A549 (cell line): ENCODE results near the gene PHOX2A. TPM values are rescaled to one million over a fixed set of nuclear protein-coding genes. Genes with fewer than 3 reads are reported as not detected.

Experiments
- ATAC-seq, 2 experiments: fragments of 200-7000 bp in 1 of 2; fragments of >200 bp in 1 of 2; cut with Nextera tagmentation in 1 of 2; cut with Tn5 transposase in 1 of 2; 3 replicates each; pipeline versions ENCODE4 v1.8.0 to v1.9.1; 2018 to 2020; ENCODE audit warnings: mild to moderate bottlenecking in 1 of 2, moderate library complexity in 1 of 2
- CTCF ChIA-PET: fragments of 300-600 bp; sonication (Branson Sonifier 250); formaldehyde crosslinking; extraction: SDS; loops from one replicate; lab custom pipeline; 2021; ENCODE audit warnings: antibody characterized with exemption, inconsistent platforms; lab: Yijun Ruan, JAX
- POLR2A ChIA-PET: fragments of 350-600 bp; formaldehyde crosslinking; extraction: SDS; loops from one replicate; lab custom pipeline; 2021; ENCODE audit warnings: antibody characterized with exemption, inconsistent platforms; lab: Yijun Ruan, JAX
- DNase-seq, 2 experiments: peaks; one replicate each; pipeline versions ENCODE4 v3.0.0 to v3.0.0-alpha.2; 2011 to 2016; ENCODE audit warnings: low read depth in 1 of 2, low spot score in 1 of 2
- FAIRE-seq: peaks from 2 replicates; lab custom pipeline; 2011; peaks lifted over from hg19 to GRCh38; lab: Jason Lieb, UNC
- H3K27ac ChIP-seq, 2 experiments: fragments of >200 bp; sonication (Bioruptor Twin); formaldehyde crosslinking; 3 replicates each; pipeline ENCODE4 v1.5.1; 2016 to 2017
- H3K4me1 ChIP-seq: fragments of >200 bp; sonication (Bioruptor Twin); formaldehyde crosslinking; 3 replicates; pipeline ENCODE4 v1.6.1; 2016
- H3K4me2 ChIP-seq: fragments of >200 bp; sonication (Bioruptor Twin); formaldehyde crosslinking; 3 replicates; pipeline ENCODE4 v1.6.1; 2016
- H3K4me3 ChIP-seq: fragments of >200 bp; sonication (Bioruptor Twin); formaldehyde crosslinking; 3 replicates; pipeline ENCODE4 v1.5.1; 2016
- H3K9me3 ChIP-seq: fragments of >200 bp; sonication (Bioruptor Twin); formaldehyde crosslinking; 3 replicates; pipeline ENCODE4 v1.6.1; 2016
- BHLHE40 ChIP-seq: IDR thresholded peaks from 2 replicates; pipeline ENCODE4 v1.6.1; 2012; ENCODE audit warnings: low read depth, low read length, inconsistent platforms
- CBX2 ChIP-seq: fragments of 200-600 bp; sonication (generic); IDR thresholded peaks from 2 replicates; pipeline ENCODE4 v1.6.1; 2016; ENCODE audit warnings: low read depth, mild to moderate bottlenecking, borderline replicate concordance
- CHD2 ChIP-seq: fragments of 150-350 bp; IDR thresholded peaks from 2 replicates; pipeline ENCODE4 v1.6.1; 2014; ENCODE audit warnings: low read length; ENCODE audit not compliant: partially characterized antibody
- EHF ChIP-seq: fragments of 250-450 bp; sonication (Bioruptor Pico); IDR thresholded peaks from 2 replicates; pipeline ENCODE4 v1.5.0; 2020; ENCODE audit warnings: mild to moderate bottlenecking
- EHMT2 ChIP-seq: fragments of 200-600 bp; sonication (generic); IDR thresholded peaks from 2 replicates; pipeline ENCODE4 v1.6.1; 2016; ENCODE audit warnings: antibody characterized with exemption, low read depth, mild to moderate bottlenecking, moderate library complexity
- FOSB ChIP-seq: fragments of 250-450 bp; sonication (Bioruptor Pico); IDR thresholded peaks from 2 replicates; pipeline ENCODE4 v1.5.0; 2020; ENCODE audit warnings: mild to moderate bottlenecking, moderate library complexity
- GATA3 ChIP-seq: IDR thresholded peaks from 2 replicates; pipeline ENCODE4 v1.6.1; 2012; ENCODE audit warnings: borderline replicate concordance
- HOXA7 ChIP-seq: fragments of 250-450 bp; sonication (Bioruptor Pico); IDR thresholded peaks from 2 replicates; pipeline ENCODE4 v1.5.0; 2020; ENCODE audit warnings: mild to moderate bottlenecking, moderate library complexity
- KDM1A ChIP-seq: fragments of 200-600 bp; sonication (generic); IDR thresholded peaks from 2 replicates; pipeline ENCODE4 v1.6.1; 2016; ENCODE audit warnings: low read depth, mild to moderate bottlenecking
- KDM5A ChIP-seq: fragments of 200-600 bp; sonication (generic); IDR thresholded peaks from 2 replicates; pipeline ENCODE4 v1.6.1; 2016; ENCODE audit warnings: antibody characterized with exemption, mild to moderate bottlenecking
- MAFK ChIP-seq: fragments of 450-650 bp; IDR thresholded peaks from 2 replicates; pipeline ENCODE4 v1.6.1; 2014; ENCODE audit not compliant: partially characterized antibody
- MYC ChIP-seq: IDR thresholded peaks from 2 replicates; pipeline ENCODE4 v1.6.1; 2012; ENCODE audit warnings: mild to moderate bottlenecking, inconsistent platforms, low read length, improper control_type of control experiment, borderline replicate concordance
- PHF8 ChIP-seq: fragments of 200-600 bp; sonication (generic); IDR thresholded peaks from 2 replicates; pipeline ENCODE4 v1.6.1; 2016; ENCODE audit warnings: low read depth, mild to moderate bottlenecking, antibody characterized with exemption, moderate library complexity, borderline replicate concordance
- RCOR1 ChIP-seq: fragments of 150-350 bp; IDR thresholded peaks from 2 replicates; pipeline ENCODE4 v1.6.1; 2014; ENCODE audit warnings: antibody characterized with exemption, low read length, low read depth
- RNF2 ChIP-seq: fragments of 200-600 bp; sonication (generic); IDR thresholded peaks from 2 replicates; pipeline ENCODE4 v1.6.1; 2016; ENCODE audit warnings: low read depth, mild to moderate bottlenecking, antibody characterized with exemption, moderate library complexity, borderline replicate concordance
- SREBF2 ChIP-seq: fragments of 450-650 bp; IDR thresholded peaks from 2 replicates; pipeline ENCODE4 v1.6.1; 2014; ENCODE audit warnings: mild to moderate bottlenecking, moderate library complexity
- TFCP2L1 ChIP-seq: fragments of 250-450 bp; sonication (Bioruptor Pico); IDR thresholded peaks from 2 replicates; pipeline ENCODE4 v1.5.0; 2021; ENCODE audit warnings: mild to moderate bottlenecking
- ZC3H11A ChIP-seq: fragments of 450-650 bp; IDR thresholded peaks from 2 replicates; pipeline ENCODE4 v1.6.1; 2014; ENCODE audit warnings: antibody characterized with exemption, mild to moderate bottlenecking
- WGBS: methylation state at CpG from one replicate; pipeline ENCODE4 v1.1.6; 2017; ENCODE audit errors: missing lambda C conversion rate; 5-methylcytosine and 5-hydroxymethylcytosine counted together
- polyA plus RNA-seq, 4 experiments: library from polyadenylated mRNA; depleted of rRNA in 3 of 4; stranded (reverse); fragments of >200 nt; fragmentation: RNase III in 1 of 4; extraction: RNeasy Plus Mini Kit Qiagen cat#74134 plus additional on column Dnase treatment in 1 of 4; gene quantifications; 2 replicates in 3 of 4; 3 replicates in 1 of 4; pipeline ENCODE4 v1.2.3, GENCODE V29; 2011 to 2017
- TF ChIP-seq, protein P1 (sequence below): fragments of 200-600 bp; sonication (generic); IDR thresholded peaks from 2 replicates; pipeline ENCODE4 v1.6.1; 2016; ENCODE audit warnings: antibody characterized with exemption, mild to moderate bottlenecking, moderate library complexity
- TF ChIP-seq, protein P2 (sequence below): IDR thresholded peaks from 2 replicates; pipeline ENCODE4 v1.6.1; 2012; ENCODE audit warnings: low read depth, borderline replicate concordance
- TF ChIP-seq, protein P3 (sequence below): IDR thresholded peaks from 2 replicates; pipeline ENCODE4 v1.6.1; 2012
- TF ChIP-seq, protein P4 (sequence below): fragments of 150-350 bp; IDR thresholded peaks from 2 replicates; pipeline ENCODE4 v1.6.1; 2014; ENCODE audit warnings: low read depth, mild to moderate bottlenecking, low read length
- TF ChIP-seq, protein P5 (sequence below): fragments of >200 bp; sonication (Bioruptor Twin); formaldehyde crosslinking; IDR thresholded peaks from 3 replicates; pipeline ENCODE4 v1.5.1; 2016

The PHOX2A gene
- polyA plus RNA-seq, 2 of the 4 experiments (the other 2 are of a cell fraction), result not detected

DNA sequence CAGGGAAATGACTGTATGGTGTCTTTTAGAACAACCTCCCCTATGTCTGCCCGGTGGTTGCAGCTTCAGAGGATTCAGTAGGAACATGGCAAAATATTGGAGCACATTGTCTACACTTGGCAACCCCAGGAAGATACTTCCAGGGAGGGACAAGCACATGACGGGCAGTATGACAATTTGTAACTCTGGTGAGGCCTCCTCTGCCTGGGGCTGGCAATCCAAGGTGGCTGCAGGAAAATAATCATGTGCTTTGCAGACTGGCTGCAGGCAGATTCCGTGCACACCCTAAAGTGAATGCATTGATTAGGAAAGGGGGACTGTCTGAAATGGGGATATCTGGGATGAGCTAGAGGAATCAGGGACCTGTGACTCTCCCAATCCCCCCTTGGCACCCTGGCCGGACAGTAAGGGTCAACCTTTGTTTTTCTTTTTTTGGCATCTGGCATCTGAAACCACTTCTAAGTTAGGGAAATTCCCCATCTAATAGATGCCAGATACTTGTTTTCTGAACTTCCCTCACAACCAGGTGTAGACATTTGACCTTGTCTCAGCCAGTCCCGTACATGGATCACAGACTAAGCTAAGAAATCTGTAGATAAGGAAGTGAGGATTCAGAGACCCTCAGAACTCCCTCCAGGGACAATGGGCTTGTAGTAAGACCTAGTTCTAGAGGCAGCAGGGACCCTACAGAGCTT is 10.5 kb upstream of the PHOX2A start:
- H3K4me2 ChIP-seq, result no peak overlapping the region
- DNase-seq (no peak), ATAC-seq (no peak), FAIRE-seq (no peak)
- H3K27ac ChIP-seq, result no peak overlapping the region
- WGBS, result 39% methylated on average over 5 of the region's 5 CpGs
- TF ChIP-seq GATA3 (no peak), HOXA7 (CRISPR knock-in tag) (no peak), EHF (CRISPR knock-in tag) (no peak), KDM1A (no peak), PHF8 (no peak), SREBF2 (no peak), TFCP2L1 (CRISPR knock-in tag) (no peak), BHLHE40 (no peak), FOSB (CRISPR knock-in tag) (no peak), EHMT2 (no peak), CBX2 (no peak), RNF2 (no peak)
- TF ChIP-seq, protein P1, sequence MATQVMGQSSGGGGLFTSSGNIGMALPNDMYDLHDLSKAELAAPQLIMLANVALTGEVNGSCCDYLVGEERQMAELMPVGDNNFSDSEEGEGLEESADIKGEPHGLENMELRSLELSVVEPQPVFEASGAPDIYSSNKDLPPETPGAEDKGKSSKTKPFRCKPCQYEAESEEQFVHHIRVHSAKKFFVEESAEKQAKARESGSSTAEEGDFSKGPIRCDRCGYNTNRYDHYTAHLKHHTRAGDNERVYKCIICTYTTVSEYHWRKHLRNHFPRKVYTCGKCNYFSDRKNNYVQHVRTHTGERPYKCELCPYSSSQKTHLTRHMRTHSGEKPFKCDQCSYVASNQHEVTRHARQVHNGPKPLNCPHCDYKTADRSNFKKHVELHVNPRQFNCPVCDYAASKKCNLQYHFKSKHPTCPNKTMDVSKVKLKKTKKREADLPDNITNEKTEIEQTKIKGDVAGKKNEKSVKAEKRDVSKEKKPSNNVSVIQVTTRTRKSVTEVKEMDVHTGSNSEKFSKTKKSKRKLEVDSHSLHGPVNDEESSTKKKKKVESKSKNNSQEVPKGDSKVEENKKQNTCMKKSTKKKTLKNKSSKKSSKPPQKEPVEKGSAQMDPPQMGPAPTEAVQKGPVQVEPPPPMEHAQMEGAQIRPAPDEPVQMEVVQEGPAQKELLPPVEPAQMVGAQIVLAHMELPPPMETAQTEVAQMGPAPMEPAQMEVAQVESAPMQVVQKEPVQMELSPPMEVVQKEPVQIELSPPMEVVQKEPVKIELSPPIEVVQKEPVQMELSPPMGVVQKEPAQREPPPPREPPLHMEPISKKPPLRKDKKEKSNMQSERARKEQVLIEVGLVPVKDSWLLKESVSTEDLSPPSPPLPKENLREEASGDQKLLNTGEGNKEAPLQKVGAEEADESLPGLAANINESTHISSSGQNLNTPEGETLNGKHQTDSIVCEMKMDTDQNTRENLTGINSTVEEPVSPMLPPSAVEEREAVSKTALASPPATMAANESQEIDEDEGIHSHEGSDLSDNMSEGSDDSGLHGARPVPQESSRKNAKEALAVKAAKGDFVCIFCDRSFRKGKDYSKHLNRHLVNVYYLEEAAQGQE, result no peak
- TF ChIP-seq, protein P2, sequence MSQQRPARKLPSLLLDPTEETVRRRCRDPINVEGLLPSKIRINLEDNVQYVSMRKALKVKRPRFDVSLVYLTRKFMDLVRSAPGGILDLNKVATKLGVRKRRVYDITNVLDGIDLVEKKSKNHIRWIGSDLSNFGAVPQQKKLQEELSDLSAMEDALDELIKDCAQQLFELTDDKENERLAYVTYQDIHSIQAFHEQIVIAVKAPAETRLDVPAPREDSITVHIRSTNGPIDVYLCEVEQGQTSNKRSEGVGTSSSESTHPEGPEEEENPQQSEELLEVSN, result no peak
- peaks cover 7% of the 10 kb centered on the region; the same call in 1 of the 3 replicates for H3K9me3 ChIP-seq
- no peak overlapping the region for H3K4me3 ChIP-seq
- POLR2A ChIA-PET, result no interaction called here
- CTCF ChIA-PET, result interaction anchor here (1.1 to 3.2 kb wide), 3 partner anchors 17 to 1097 kb away, joined by 3 to 17 read pairs (median 5); no protein-coding TSS in a partner anchor
- no peaks in the 10 kb centered on the region for H3K4me1 ChIP-seq

DNA sequence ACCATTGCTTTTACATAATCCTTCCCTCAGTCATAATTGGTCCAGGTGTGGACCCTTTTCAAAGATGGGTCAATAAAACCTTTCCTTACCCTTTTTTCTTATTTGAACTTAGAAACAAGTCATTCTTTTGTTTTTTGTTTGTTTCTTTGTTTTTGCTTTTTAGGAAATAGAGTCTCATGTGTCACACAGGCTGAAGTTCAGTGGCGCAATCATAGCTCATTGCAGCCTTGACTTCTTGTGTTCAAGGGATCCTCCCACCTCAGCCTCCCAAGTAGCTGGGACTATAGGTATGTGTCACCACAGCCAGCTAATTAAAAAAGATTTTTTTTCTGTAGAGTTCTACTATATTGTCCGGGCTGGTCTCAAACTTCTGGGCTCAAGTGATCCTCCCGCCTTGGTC is 9.4 kb upstream of the PHOX2A start:
- ATAC-seq (no peak), DNase-seq (no peak), FAIRE-seq (no peak)
- ChIA-PET CTCF (interaction anchor here (1.1 to 1.2 kb wide), 2 partner anchors 16 to 1098 kb away, joined by 3 read pairs; no protein-coding TSS in a partner anchor), POLR2A (no interaction called here)
- H3K9me3 ChIP-seq, result peaks cover 7% of the 10 kb centered on the region; the same call in 1 of the 3 replicates
- WGBS, result 62% methylated on average over 3 of the region's 3 CpGs
- no peak for TF ChIP-seq MYC
- no peak for TF ChIP-seq KDM5A
- TF ChIP-seq CHD2, result no peak
- TF ChIP-seq GATA3, result no peak
- TF ChIP-seq, protein P3, sequence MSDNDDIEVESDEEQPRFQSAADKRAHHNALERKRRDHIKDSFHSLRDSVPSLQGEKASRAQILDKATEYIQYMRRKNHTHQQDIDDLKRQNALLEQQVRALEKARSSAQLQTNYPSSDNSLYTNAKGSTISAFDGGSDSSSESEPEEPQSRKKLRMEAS, result no peak
- TF ChIP-seq, protein P4, sequence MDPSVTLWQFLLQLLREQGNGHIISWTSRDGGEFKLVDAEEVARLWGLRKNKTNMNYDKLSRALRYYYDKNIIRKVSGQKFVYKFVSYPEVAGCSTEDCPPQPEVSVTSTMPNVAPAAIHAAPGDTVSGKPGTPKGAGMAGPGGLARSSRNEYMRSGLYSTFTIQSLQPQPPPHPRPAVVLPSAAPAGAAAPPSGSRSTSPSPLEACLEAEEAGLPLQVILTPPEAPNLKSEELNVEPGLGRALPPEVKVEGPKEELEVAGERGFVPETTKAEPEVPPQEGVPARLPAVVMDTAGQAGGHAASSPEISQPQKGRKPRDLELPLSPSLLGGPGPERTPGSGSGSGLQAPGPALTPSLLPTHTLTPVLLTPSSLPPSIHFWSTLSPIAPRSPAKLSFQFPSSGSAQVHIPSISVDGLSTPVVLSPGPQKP, result no peak
- TF ChIP-seq, protein P5, sequence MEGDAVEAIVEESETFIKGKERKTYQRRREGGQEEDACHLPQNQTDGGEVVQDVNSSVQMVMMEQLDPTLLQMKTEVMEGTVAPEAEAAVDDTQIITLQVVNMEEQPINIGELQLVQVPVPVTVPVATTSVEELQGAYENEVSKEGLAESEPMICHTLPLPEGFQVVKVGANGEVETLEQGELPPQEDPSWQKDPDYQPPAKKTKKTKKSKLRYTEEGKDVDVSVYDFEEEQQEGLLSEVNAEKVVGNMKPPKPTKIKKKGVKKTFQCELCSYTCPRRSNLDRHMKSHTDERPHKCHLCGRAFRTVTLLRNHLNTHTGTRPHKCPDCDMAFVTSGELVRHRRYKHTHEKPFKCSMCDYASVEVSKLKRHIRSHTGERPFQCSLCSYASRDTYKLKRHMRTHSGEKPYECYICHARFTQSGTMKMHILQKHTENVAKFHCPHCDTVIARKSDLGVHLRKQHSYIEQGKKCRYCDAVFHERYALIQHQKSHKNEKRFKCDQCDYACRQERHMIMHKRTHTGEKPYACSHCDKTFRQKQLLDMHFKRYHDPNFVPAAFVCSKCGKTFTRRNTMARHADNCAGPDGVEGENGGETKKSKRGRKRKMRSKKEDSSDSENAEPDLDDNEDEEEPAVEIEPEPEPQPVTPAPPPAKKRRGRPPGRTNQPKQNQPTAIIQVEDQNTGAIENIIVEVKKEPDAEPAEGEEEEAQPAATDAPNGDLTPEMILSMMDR, result no peak
- no peak for TF ChIP-seq MAFK
- TF ChIP-seq KDM1A, result no peak
- TF ChIP-seq RCOR1, result no peak
- TF ChIP-seq ZC3H11A, result no peak
- TF ChIP-seq RNF2, result no peak
- H3K27ac ChIP-seq, result no peak overlapping the region
- no peak overlapping the region for H3K4me2 ChIP-seq
- H3K4me1 ChIP-seq, result no peaks in the 10 kb centered on the region
- no peak overlapping the region for H3K4me3 ChIP-seq
